Small intestine (tissue), 7 donors: ENCODE measurements around the gene C1orf198. TPM values are rescaled to one million over a fixed set of nuclear protein-coding genes. Genes with fewer than 3 reads are reported as not detected.

Experiments
- DNase-seq, 2 donors: peaks; one replicate each; pipeline versions ENCODE4 v3.0.0 to v3.0.0-alpha.2; 2013
- FAIRE-seq: peaks from 2 replicates; lab custom pipeline; 2012; peaks lifted over from hg19 to GRCh38; lab: Jason Lieb, UNC
- H3K27ac ChIP-seq, 3 donors: one replicate each; pipeline ENCODE4 v1.5.1; 2013; ENCODE audit warnings: low read length in 2 of 3, mild to moderate bottlenecking in 2 of 3, control low read depth in 1 of 3, inconsistent platforms in 1 of 3, low read depth in 1 of 3, moderate library complexity in 1 of 3
- H3K27me3 ChIP-seq, 3 donors: one replicate each; pipeline ENCODE4 v1.6.1; 2013; ENCODE audit warnings: low read length in 3 of 3, inconsistent platforms in 1 of 3; ENCODE audit not compliant: control insufficient read depth in 3 of 3, insufficient read depth in 3 of 3
- H3K36me3 ChIP-seq, 3 donors: one replicate each; pipeline ENCODE4 v1.6.1; 2013; ENCODE audit warnings: low read length in 3 of 3, inconsistent platforms in 1 of 3, low read depth in 1 of 3, mild to moderate bottlenecking in 1 of 3, moderate library complexity in 1 of 3; ENCODE audit not compliant: control insufficient read depth in 3 of 3, insufficient read depth in 2 of 3
- H3K4me1 ChIP-seq, 3 donors: one replicate each; pipeline ENCODE4 v1.6.1; 2013; ENCODE audit warnings: low read length in 2 of 3, inconsistent platforms in 1 of 3, low read depth in 1 of 3, mild to moderate bottlenecking in 1 of 3, moderate library complexity in 1 of 3; ENCODE audit not compliant: control insufficient read depth in 3 of 3, insufficient read depth in 2 of 3
- H3K4me3 ChIP-seq, 3 donors: one replicate each; pipeline ENCODE4 v1.5.1; 2013; ENCODE audit warnings: low read length in 3 of 3, control low read depth in 1 of 3, inconsistent platforms in 1 of 3, low read depth in 1 of 3, mild to moderate bottlenecking in 1 of 3, moderate library complexity in 1 of 3
- H3K9me3 ChIP-seq, 2 donors: one replicate each; pipeline ENCODE4 v1.6.1; 2013; ENCODE audit warnings: low read depth in 1 of 2, low read length in 1 of 2; ENCODE audit not compliant: control insufficient read depth in 2 of 2, insufficient read depth in 1 of 2
- WGBS, 3 donors: extraction: QIAGEN DNeasy Blood & Tissue Kit; methylation state at CpG; one replicate each; pipeline ENCODE4 v1.1.7; 2013; 5-methylcytosine and 5-hydroxymethylcytosine counted together
- polyA plus RNA-seq, 4 donors: library from polyadenylated mRNA; stranded (reverse) in 3 of 4; unstranded in 1 of 4; fragments of 200-250 nt in 3 of 4; fragments of 120-200 nt in 1 of 4; gene quantifications; one replicate each; pipeline versions ENCODE4 v1.2.1 to v1.2.3, GENCODE V29; 2013
- donor health status: healthy with polysubstance abuse.
- donor health status: control.
- donor health status: control.
- donor health status: Bipolar disorder and iron deficiency.
- donor health status: healthy.

The C1orf198 gene
- polyA plus RNA-seq, 4 donors: 6.0 to 19.5 (median 13.1) TPM

GRCh38 chr1:230794871-230795605 is 73.3 kb downstream of the C1orf198 start:
- WGBS, 3 donors: 81 to 86% (median 83%) methylated on average over 19 of the region's 19 CpGs
- Histone ChIP-seq H3K9me3 (no peaks in the 10 kb centered on the region), H3K4me1 (no peaks in the 10 kb centered on the region), H3K27me3 (no peaks in the 10 kb centered on the region), H3K27ac (no peak overlapping the region), H3K4me3 (no peak overlapping the region), H3K36me3 (no peaks in the 10 kb centered on the region)
- DNase-seq: no peak
- FAIRE-seq: no peak

- DNase-seq (no peak), FAIRE-seq (no peak)
- H3K27me3 ChIP-seq: no peaks in the 10 kb centered on the region
- no peaks in the 10 kb centered on the region for H3K4me1 ChIP-seq
- H3K9me3 ChIP-seq: no peaks in the 10 kb centered on the region
- WGBS, 3 donors: 48 to 63% (median 54%) methylated on average over 5 of the region's 5 CpGs
- H3K27ac ChIP-seq: no peak overlapping the region
- H3K4me3 ChIP-seq: no peak overlapping the region
- no peaks in the 10 kb centered on the region for H3K36me3 ChIP-seq
Observed at GRCh38 chr1:230794431-230794830, 73.9 kb downstream of the C1orf198 start.

GRCh38 chr1:230793463-230793745 is 74.9 kb downstream of the C1orf198 start:
- Histone ChIP-seq H3K4me3 (no peak overlapping the region), H3K4me1 (no peaks in the 10 kb centered on the region), H3K9me3 (no peaks in the 10 kb centered on the region), H3K36me3 (no peaks in the 10 kb centered on the region), H3K27ac (no peak overlapping the region), H3K27me3 (no peaks in the 10 kb centered on the region)
- FAIRE-seq: no peak
- no peak for DNase-seq
- 93 to 94% (median 93%) methylated on average over 9 of the region's 9 CpGs for WGBS, 3 donors

DNA sequence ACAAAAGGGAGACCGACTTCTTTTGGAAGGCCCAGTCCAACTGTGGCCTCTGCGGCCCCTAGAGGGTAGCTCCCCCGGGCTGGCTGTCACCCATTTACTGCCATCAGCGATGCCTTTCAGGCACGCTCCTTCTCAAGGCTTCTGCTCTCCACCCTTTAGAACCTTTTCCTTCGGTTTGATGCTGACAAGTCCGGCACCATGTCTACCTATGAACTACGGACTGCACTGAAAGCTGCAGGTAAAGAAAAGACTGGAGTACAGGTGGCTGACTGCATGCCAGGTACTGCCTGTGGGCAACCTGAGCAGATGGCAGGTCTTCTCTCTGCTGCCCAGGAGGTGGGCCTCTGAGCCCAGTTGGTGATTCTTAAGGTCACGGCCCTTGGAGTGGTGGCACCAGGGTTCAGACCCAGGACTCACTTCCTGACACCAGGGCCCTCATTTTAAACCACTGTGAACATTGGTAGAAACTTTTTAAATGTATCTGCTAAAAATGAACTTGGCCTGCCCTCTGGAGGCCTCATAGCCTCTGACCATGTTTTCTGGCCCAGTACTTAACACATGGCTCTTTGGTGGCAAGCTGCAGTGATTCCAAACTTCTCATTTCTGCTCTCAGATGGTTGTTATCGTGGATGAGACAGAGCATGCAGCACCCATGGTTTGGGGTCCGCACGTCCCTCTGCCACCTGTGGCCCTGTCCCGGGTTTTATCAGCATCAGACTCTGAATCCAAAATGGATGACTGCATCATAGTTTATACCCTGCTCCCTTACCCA is 75.4 kb downstream of the C1orf198 start:
- DNase-seq: no peak

GRCh38 chr1:230791986-230792564 is 76.2 kb downstream of the C1orf198 start:
- H3K27ac ChIP-seq: no peak overlapping the region
- 55 to 73% (median 66%) methylated on average over 5 of the region's 5 CpGs for WGBS, 3 donors
- H3K4me3 ChIP-seq: no peak overlapping the region
- H3K4me1 ChIP-seq: no peaks in the 10 kb centered on the region
- H3K27me3 ChIP-seq: no peaks in the 10 kb centered on the region
- H3K9me3 ChIP-seq: no peaks in the 10 kb centered on the region
- H3K36me3 ChIP-seq: no peaks in the 10 kb centered on the region
- FAIRE-seq (no peak), DNase-seq (no peak)

More for the DNA sequence above, 75.4 kb downstream of the C1orf198 start:
- FAIRE-seq: no peak
- H3K36me3 ChIP-seq: no peaks in the 10 kb centered on the region
- WGBS, 3 donors: 89 to 94% (median 91%) methylated on average over 13 of the region's 13 CpGs
- no peaks in the 10 kb centered on the region for H3K27me3 ChIP-seq
- H3K9me3 ChIP-seq: no peaks in the 10 kb centered on the region
- H3K4me3 ChIP-seq: no peak overlapping the region
- H3K4me1 ChIP-seq: no peaks in the 10 kb centered on the region
- H3K27ac ChIP-seq: no peak overlapping the region

DNA sequence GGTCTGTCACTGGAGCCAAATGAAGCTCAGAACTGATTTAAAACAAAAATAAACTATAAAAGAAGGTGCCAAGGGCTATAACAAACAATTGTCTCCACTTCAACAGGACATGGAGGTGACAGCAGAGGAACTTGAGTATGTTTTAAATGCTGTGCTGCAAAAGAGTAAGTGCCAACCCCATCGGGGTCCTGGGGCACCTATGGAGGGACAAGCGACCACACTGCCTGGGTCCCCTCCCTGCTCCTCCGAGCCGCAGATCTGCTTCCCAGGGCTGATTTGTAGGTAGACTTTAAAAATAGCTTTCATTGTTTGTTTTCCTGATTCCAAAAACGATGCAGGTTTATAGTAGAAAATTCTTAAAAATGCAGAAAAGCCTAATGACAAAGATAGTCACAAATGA is 78.3 kb downstream of the C1orf198 start:
- Histone ChIP-seq H3K27me3 (no peaks in the 10 kb centered on the region), H3K9me3 (no peaks in the 10 kb centered on the region), H3K4me1 (no peaks in the 10 kb centered on the region), H3K27ac (no peak overlapping the region), H3K4me3 (no peak overlapping the region), H3K36me3 (no peaks in the 10 kb centered on the region)
- 72 to 80% (median 79%) methylated on average over 5 of the region's 5 CpGs for WGBS, 3 donors
- FAIRE-seq (no peak), DNase-seq (no peak)

GRCh38 chr1:230788561-230789275 is 79.6 kb downstream of the C1orf198 start:
- Histone ChIP-seq H3K27me3 (no peaks in the 10 kb centered on the region), H3K4me1 (no peaks in the 10 kb centered on the region), H3K4me3 (no peak overlapping the region), H3K36me3 (no peaks in the 10 kb centered on the region), H3K27ac (no peak overlapping the region), H3K9me3 (no peaks in the 10 kb centered on the region)
- DNase-seq: no peak
- WGBS, 3 donors: 86 to 92% (median 92%) methylated on average over 10 of the region's 10 CpGs
- FAIRE-seq: no peak

DNA sequence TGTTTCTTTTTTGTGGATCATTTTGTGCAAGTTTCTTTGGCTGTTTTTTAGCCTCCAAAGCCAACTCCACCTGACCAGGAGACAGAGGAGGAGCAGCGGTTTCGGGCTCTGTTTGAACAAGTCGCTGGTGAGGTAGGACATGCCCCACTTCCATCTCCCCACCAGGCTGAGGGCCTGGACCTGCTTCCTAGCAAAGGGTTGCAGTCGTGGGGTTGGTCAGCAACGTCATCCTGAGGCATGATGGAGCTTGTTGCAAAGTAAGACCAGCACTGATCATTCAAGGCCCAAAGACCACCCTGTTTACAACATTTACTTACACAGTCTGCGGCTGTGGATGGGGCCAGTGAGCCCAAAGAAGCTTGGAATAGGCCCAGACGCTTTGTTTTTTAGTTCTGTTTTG is 80.8 kb downstream of the C1orf198 start:
- Histone ChIP-seq H3K27me3 (no peaks in the 10 kb centered on the region), H3K9me3 (no peaks in the 10 kb centered on the region), H3K4me3 (no peak overlapping the region), H3K36me3 (no peaks in the 10 kb centered on the region), H3K27ac (no peak overlapping the region), H3K4me1 (no peaks in the 10 kb centered on the region)
- no peak for FAIRE-seq
- no peak for DNase-seq
- WGBS, 3 donors: 76 to 89% (median 86%) methylated on average over 7 of the region's 7 CpGs
